HK-2 (cell line): ENCODE results near the gene ZDHHC3.
A peak's percentile ranks its signal among the peaks of the same experiment; 100 is the strongest.
"Not testable (repeated sequence)": the region's sequence is repeated elsewhere in the genome, so short reads cannot be mapped to it uniquely, and the experiment has no call there.

ENCODE experiments used
- DNase-seq: peaks from one replicate; pipeline ENCODE4 v3.0.0-alpha.2; 2018; ENCODE audit not compliant: unreplicated experiment

ZDHHC3 gene

DNA sequence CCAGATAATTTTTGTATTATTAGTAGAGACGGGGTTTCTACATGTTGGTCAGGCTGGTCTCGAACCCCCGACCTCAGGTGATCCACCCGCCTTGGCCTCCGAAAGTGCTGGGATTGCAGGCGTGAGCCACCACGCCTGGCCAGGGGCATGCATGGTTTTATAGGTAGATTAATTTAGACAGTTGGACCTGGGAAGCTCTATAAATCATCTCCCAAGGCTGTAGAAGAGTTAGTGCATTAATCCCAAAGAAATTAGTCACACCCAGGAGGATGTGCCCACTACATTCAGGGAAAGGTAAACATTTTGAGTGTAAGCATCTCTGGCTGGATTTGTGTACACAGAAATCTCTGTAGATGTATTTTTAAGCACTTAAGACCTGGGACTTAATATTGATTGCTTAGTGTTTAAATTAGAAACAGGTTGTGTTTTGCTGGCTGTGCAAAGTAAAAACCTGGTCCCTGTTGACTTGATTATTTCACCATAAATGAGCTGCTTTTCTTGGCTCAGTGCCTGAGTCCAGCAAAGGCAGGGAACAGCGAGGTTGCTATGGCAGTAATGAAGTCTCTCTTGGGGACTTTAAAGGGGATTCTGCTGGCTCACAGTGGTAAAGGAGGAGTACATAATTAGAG is 19.3 kb upstream of the ZDHHC3 start:
- no peak for DNase-seq

DNA sequence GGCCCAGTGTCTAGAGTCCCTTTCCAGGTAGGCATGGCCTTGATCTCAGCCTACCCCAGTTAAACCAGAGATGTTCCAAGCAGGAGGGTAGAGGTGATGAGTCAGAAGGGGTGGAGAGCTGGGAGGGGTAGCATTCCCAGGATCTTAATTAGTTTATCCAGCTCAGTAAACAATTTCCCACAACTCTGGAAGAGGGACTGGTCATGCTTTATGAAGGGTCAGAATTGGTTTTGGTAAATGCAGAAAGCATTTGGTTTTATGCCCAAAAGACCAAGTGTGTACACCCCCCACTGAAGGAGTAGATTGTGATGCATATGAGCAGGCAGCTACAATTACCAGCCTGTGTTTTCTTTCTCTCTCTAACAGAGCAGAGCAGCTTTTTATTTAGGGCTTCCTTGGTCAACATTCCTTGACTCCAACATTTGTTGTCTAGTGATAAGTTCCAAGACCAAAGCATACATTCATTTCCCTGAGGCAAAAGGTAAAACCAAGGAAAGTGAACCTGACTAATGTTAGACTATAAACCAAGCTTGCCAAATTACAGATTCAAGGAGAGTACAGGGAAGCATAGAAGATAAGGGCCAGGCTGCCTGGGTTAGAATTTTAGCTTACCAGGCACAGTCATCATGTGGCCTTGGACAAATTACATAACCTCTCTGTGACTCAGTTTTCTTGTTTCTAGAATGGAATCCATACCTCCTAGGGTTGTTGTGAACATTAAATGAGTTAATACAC is 17.7 kb upstream of the ZDHHC3 start:
- DNase-seq = no peak

DNA sequence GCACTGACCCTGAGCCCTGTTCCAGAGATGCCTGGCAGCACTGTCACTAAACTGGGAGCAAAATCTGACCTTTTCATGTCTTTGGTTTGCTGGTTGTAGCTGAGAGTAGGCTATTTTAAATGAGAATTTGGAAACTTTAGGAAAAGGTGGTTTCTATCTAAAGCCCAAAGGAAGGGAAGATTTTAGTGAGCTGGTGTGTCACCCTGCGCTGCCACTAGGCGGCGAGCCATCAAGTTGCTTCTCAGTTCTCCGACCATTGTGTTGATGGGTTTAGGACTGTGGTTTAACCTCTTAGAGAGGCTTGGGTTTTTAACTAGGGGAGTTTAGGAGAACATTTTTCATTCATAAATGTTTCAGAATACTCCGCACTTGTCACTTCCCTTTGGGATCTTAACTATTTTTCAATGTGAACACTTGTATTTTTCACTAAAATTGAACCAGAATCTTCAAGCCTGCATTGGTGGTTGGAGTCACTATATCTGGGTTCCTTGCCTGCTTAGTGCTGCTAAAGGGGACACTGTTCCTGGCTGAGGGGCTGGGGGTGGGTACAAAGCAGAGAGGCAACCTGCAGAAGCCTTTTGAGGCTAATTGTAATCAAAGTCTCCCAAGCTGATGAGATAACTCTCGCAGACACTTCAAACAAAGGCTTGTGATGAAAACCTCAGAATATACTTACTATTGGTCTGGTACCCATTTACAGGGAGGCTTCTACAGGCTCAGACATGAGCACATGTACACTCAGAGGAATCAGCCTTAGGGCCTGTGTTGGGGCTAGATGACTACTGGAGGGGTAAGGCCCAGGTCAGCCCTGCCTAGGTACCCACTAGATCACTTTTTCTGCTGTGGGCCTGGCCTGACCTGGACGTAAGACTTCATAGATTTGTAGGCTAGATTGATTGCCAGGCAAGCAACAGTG is 16.8 kb upstream of the ZDHHC3 start:
- no peak for DNase-seq

DNA sequence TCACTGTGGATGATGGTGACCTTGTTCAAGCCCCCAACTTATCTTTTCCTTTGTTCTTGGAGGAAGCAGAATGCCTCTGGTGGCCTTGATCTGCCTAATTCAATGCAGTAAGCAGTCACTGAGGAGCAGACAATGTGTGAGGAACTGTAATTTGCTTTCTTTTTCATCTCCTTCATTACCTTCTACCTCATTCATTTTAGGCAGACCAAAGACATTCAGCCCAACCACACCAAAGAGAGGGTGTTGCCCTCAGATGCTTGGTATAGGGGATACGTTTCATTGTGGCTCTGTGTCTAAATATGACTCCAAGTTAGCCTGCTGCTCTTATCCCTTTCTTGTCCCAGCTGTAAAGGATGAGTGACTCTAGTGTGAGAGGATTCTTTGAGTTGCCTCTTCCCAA is 15.4 kb upstream of the ZDHHC3 start:
- DNase-seq = no peak

DNA sequence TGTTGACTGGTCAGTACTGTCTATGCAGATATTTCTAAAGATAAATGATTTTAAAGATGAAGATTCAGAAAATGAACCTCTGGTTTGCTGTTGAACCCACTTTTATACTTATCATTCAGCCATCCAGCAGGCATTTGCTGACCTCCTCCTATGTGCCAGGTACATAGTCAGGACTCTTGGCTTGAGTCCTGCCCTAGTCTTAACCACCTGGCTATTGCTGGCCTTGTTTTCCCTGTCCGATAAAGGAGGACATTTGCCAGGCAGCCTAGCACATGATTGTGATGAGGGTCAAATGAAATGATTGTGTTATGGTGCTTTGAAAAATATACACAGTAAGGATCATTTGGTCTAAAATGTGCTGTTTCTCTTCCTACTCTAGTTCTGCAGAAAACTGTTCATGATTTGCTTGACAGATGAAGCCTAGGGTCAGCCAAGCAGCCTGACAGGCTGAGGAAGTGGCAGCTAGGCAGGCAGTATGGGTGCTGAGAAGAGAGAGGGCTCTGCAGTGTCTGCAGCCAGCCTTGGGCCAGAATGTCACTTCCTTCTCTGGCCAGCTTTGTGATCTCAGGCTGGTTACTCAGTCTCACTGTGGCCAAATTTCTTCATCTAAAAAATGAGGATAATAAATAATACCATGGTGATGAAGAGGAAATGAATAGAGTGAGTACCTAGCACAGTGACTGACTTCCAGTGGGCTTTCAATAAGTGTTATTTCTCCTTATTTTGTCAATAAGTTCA is 13.8 kb upstream of the ZDHHC3 start:
- no peak for DNase-seq

DNA sequence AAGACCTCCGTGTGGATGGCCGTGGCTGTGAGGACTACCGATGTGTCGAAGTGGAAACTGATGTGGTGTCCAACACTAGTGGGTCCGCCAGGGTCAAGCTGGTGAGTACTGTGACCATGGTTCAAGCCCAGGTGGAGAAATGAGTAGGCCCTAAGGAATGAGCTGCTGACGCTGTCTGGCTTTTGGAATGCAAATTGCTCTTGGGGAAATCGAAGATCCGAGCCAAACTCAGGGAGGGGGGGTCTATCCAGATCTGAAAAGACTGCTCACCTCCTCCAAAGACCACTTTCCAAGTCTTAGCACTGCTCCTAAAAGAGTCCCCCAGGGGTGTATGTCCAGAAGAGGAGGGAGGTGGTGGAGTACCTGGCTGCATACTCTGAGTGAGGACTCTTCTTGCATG is 13.2 kb upstream of the ZDHHC3 start:
- DNase-seq = no peak

DNA sequence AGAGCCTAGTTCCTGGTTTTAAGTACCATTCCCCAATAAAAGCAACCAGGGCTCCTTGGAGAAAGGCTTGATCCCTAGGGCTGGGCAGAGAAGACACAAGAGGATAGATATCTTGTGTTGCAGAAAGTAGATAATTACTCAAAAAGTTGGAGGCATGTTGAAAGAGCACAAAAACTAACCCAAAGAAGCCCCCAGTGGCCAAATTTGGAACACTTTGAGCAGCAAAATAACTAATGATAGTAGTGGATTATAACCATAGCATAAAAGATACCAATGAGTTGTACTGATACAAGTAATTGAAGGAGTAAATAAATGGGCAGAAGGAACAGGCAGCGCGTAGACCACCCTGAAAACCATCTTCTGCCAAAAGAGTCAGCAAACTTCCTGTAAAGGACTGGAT is 12.1 kb upstream of the ZDHHC3 start:
- no peak for DNase-seq

DNA sequence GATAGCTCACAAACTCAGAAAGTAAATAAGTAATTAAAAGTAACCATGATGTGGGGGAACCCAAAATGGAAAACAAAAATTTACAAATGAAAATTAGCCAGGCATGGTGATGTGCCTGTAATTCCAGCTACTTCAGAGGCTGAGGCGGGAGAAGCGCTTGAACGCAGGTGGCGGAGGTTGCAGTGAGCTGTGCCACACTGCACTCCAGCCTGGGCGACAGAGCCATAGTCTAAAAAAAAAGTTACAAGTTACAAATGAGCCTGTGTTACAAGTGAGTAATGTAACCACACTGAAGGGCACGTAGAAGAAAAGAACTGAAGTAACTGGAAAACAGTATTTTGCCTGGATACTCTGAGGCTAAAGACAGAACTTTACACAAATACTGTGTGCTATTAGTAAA is 11.4 kb upstream of the ZDHHC3 start:
- no peak for DNase-seq

DNA sequence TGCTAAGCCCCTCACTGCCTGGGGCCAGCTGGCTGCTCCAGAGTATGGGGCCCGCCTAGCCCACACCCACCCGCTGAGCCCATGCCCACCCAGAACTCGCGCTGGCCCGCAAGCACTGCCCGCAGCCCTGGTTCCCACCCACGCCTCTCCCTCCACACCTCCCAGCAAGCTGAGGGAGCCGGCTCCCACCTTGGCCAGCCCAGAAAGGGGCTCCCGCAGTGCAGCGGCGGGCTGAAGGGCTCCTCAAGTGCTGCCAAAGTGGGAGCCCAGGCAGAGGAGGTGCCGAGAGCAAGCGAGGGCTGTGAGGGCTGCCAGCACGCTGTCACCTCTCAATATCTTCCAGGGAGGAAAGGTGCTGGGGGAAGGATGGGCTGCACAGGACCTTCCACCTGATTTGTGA is 10.4 kb upstream of the ZDHHC3 start:
- not testable (repeated sequence) for DNase-seq

DNA sequence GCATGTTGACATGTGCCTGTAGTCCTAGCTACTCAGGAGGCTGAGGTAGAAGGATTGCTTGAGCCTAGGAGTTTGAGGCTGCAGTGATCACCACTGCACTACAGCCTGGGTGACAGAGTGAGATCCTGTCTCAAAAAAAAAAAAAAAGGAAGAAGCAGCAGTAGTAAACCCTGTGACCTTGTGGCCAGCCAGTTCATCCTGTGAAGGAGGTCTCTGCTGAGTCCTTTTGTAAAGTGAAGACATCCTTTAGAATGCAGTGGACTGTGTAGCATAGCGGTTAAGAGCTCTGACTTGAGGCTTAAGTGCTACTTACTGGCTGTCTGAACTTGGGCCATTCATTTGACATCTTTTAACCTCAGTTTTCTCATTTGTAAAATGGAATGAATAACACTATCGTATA is 8.4 kb upstream of the ZDHHC3 start:
- peak; percentile 21 for DNase-seq

DNA sequence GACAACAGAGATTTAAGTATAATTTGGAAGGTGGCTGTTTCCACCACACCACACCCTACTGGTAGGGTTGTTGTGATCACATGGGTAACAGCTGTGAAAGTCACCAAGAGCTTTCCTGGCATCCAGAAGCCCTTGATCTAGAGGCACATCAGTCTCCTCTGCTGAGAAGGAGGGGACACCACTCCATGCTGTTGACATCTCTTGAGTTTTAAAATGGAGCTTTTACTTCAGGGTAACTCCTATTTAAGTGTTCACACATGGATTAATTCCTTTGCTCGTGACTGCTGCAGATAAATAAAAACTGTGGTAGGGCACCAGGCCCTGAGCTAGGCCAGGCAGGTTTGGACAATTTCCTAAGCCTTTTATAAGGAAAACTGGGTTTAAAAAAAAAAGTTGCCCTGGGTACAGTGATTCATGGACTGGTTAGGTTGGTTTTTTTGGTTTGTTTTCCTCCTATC is 7.5 kb upstream of the ZDHHC3 start:
- DNase-seq = no peak

DNA sequence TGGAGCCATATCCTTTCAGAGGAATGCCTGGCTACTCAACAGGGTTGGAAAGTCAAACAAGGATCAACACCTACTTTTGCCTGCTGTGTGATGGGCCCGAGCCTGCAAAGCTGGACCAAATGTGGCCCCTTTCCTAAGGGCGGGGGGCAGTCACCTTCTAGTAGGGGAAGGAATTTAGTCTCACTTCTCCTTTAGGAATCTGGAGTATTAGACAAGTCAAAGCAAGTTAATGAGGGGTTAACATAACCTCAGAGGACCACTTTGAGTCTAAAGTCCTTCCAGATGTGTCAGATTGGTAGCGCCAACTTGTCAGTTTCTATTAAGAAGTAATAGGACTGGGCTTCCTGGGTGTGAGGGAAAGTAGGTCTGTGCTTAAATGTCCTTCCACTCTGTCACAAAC is 6.8 kb upstream of the ZDHHC3 start:
- no peak for DNase-seq

DNA sequence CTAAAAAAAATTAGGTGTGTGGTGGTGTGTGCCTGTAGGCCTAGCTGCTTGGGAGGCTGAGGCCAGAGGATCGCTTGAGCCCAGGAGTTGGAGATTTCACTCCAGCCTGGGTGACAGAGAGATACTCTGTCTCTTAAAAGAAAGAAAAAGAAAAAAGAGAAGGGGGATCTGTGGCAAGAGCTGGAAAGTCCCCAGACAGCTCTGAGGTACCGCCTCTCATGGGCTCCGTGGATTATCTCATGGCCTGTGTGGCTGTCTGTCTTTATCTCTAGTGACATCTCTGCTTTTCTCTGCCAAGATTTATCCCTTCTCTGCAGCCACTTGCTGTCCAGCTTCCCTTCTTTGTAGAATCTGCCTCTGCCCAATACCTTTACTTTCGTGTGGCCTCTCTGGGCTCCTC is 5.8 kb upstream of the ZDHHC3 start:
- no peak for DNase-seq

DNA sequence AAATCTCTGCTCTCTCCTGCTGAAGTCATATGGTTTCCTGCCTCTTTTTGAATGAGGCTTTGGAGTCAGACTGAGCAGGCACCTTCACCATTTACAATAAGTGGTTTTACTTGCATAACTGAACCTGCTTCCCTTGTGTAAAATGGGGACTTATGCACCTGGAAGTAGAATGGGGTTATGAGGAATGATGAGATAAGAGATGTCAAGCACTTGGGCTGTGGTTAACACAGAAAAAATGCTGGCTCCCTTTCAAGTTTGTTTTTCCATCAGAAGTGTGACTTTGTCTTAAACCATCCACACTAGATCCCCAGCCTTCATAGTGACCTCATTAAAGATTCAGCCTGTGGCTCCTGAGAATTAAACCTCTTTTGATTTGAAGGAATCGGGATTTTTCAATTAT is 5.2 kb upstream of the ZDHHC3 start:
- no peak for DNase-seq

DNA sequence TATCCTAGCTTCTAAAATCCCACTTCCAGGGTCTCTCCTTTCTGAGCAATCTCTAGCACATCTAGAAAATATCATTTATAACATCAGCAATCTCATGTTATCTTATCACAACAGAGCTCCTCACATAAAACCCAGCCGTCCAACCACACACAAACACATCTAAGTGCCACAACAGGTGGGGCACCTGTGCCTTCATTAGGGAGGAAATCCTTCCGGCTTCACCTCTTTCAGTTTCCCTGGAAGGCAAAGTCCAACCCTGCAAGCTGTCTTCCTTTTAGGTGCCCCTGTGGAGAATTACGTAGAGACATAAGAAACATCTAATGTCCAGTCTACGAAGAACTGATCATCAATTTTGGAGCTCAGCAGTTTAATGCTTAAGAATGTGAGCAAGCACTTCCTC is 1.6 kb downstream of the ZDHHC3 start:
- no peak for DNase-seq

DNA sequence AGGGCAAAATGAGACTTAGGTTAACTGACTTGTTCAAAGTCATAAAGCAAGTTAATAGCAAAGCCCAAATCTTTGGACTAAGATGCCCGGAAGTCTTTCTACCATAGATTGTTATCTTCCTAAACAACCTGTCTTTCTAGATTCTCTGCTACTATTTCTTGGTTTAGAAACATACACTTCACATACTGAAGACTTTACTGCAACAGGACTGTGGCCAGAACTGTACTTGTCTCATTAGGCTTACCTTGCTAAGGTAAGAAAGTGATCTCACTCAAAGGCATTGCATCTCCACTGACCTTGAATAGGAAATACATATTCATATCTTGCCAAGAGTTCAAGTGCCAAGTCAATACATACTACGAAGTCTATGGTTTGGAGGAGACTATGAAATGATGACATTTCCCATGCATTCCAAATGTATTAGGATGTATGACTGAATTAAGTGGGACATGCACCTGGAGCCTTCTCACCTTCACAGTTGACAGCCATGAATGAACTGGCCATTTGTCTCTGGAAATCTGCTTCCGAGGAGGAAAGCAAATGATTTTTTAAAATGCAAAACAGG is 5.0 kb downstream of the ZDHHC3 start:
- DNase-seq = no peak

DNA sequence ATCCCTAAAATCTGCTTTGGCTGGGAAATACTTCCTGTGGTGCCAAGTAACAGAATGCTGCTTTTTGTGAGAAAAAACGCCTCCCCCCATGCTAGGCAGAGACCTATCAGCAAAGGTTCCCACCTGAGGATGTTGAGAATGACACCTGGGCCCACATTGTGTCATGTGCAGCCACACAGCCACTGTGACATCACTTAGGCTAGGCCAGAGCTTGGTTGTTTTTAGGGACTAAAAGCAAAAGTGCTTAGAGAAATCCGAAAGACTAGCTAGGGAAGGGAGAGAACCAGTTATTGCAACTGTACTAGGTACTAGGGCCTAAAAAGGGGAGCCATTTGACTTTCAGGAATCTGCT is 6.2 kb downstream of the ZDHHC3 start:
- DNase-seq = no peak

DNA sequence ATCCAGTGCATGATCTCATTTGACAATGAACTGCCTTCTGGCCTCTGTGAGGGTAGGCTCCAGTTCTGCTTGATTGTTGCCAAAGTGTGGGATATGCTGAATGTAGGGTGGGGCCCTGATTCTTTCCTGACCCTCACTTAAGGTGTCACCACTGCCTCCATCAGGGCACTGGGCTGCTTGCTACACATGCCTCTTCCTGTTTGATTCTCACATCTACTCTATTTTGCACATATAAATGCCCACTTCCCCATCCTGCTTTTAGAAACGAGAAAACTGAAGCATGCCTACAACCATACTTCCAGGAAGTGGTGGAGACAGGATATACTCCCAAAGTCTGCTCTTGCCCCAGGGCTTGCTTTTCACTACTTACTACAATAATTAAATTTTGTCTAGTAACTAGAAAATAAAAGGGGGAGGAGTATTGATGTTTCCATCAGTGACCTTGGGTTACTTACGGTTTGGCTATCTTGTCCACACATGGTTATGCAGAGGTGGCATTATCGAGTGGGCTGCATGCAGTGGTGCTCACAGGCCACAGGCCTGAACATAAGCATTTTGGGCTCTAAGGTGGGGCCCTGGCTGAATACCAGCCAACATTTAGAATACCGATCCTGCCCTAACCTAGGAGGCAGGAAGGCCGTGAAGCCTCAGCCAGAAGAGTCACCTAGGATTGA is 6.7 kb downstream of the ZDHHC3 start:
- DNase-seq = no peak

DNA sequence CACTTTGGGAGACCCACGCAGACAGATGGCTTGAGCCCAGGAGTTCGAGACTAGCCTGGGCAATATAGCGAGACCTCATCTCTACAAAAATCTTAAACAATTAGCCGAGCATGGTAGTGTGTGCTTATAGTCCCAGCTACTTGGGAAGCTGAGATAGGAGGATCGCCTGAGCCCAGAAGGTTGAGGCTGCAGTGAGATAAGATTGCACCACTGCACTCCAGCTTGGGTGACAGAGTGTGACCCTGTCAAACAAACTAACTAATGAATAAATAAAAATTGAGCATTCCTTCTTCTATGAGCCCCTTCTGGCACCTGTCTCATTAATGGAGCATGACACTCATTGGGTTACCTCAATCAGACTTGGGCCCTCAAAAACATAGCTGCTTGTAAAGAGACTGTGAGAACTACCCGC is 7.5 kb downstream of the ZDHHC3 start:
- DNase-seq = no peak

DNA sequence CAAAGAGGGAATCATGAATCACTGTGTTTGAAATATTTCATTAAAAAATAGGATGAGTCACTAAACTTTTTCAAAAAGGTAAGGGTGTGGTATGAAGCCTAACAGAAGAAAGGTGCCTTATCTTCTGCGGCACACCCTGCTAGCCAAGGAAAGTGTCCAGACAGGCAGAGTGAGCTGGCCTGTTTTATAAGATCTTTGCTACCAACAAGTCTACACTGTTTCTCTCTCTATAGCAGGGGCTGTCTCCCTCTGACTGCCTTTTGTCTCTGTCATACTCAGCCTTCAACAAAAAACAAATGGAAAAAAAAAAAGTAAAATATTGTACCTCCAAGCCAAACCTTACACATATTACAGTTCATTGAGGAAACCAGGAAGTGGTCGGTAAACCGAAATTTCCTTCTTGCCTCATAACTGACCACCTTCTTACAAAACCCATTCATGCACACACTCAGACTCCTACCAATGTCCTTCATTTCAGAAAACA is 9.1 kb downstream of the ZDHHC3 start:
- DNase-seq = no peak

DNA sequence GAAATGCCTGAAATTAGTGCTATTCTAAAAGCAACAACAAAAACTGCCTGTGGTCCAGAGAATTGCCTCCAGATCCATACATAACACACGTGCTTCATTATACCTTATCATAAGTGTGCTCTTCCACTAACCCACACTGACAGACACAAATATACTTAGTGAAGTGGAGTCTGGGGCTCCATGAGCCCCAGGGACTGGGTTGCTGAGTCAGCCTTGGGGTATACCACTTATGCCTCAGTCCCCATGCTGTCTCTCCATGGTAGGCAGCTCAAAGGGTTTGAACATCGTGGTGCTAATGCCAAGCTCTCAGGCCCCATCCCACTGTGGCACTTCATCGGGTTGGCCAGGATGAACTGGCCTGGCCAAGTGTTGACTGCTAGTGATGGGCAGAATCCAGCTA is 10.8 kb downstream of the ZDHHC3 start:
- DNase-seq = no peak
